GM18867 (cell line): ENCODE measurements around the gene ZNF343.
"Not testable (repeated sequence)": the region's sequence is repeated elsewhere in the genome, so short reads cannot be mapped to it uniquely, and the experiment has no call there.

Experiments used
- ATAC-seq: cut with Tn5 transposase; IDR thresholded peaks from one replicate; pipeline ENCODE4 v1.9.1; 2021; ENCODE audit warnings: mild to moderate bottlenecking, moderate library complexity; ENCODE audit not compliant: unreplicated experiment

The ZNF343 gene

GRCh38 chr20:2521369-2522305 is 12.9 kb upstream of the ZNF343 start:
- no peak for ATAC-seq

DNA sequence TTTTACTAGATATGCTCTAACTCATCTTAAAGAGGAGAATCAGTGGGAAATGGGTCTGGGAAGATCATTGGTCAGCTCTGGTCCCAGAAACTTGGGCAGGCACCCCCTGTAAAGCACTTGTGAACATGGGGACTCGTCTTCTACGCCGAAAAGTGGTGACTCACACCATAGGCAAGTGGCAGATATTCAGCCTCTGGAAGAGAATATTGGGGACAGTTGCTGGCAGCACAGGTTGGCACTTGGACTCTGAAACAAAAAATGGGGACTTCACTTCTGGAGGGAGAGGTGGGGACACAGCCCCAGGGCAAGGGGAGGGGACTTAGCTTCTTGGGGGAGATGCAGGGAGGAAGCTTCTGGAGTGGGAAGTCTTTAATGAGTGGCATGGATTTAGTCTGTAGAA is 11.9 kb upstream of the ZNF343 start:
- ATAC-seq = no peak

DNA sequence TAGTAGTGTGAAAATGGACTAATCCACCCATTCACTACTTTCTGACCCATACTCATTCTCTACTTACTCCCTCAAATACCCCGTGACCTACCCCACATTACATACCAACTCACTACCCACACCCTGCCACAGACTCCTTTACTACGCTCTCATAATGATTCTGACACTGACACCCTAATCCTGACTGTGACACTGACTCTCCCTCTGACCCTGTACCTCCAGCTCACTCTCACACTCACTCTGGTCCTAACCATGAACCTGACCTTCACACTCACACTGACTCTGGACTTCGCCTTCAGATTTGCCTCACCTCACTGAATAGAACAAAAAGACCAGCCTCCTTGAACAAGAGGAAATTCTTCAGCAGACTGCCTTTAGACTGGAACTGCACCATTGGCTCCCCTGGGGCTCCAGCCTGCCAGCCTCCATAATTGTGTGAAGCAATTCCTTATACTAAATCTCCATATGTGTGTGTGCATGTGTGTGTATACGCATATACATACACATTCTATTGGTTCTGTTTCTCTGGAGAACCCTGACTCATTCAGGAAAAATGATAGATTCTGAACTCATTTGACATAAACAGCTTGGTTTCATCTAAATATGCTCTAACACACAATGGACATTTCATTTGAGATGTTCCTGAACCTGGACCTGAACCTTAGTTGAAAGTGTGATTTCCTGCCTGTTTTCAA is 10.5 kb upstream of the ZNF343 start:
- ATAC-seq = no peak

DNA sequence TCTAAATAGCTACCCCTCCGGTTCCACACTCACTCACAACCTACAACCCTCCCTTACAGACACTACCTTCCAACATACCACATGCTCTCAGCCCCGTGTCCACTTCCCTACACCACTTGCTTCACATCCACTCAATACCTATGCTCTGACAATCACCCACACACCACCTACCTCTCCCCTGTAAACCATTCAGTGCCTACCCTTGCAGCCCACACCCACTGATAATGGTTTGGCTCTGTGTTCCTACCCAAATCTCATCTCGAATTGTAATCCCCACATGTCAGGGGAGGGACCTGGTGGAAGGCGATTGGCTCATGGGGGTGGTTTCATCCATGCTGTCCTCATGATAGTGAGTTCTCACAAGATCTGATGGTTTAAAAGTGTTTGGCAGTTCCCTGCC is 9.8 kb upstream of the ZNF343 start:
- ATAC-seq = no peak

DNA sequence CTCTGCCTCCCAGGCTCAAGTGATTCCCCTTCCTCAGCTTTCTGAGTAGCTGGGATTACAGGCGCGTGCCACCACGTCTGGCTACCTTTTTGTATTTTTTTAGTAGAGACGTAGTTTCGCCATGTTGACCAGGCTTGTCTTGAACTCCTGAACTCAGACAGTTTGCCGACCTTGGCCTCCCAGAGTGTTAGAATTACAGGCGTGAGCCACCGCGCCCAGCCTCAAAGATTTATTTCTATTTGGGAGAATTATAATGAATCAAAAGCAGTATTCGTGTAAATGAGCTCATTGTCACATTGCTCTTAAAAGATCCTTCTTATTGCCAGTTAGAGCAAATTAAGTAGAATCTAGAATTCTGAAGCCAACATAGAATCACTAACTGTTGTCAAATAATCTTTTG is 9.4 kb upstream of the ZNF343 start:
- ATAC-seq = no peak

- no peak for ATAC-seq
Observed at GRCh38 chr20:2516399-2516798, 7.7 kb upstream of the ZNF343 start.

GRCh38 chr20:2515203-2515602 is 6.5 kb upstream of the ZNF343 start:
- ATAC-seq = no peak

GRCh38 chr20:2509794-2510193 is 1.1 kb upstream of the ZNF343 start:
- ATAC-seq = no peak

- ATAC-seq = no peak
Observed at GRCh38 chr20:2509468-2509781, 710 bp upstream of the ZNF343 start.

- peak; percentile 16 for ATAC-seq
Observed at GRCh38 chr20:2507875-2508630, 662 bp downstream of the ZNF343 start.

DNA sequence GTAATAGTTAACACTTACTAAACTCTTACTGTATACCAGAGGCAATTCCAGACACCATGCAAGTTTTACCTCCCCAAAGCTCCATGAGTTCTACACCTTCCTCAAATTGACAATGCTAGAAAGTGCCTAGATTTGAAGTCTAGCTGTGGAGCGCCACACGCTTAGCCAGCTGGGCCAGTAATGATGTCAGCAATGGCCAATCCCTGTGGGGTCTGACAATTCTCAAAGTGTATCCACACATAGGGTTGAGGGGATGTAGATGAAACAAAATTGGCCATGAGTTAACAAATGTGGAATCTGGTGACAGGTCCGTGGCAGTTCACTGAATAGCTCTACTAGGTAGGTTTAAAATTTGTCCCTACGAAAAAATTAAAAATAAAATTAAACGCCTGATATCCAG is 1.3 kb downstream of the ZNF343 start:
- no peak for ATAC-seq

- ATAC-seq = not testable (repeated sequence)
Observed at GRCh38 chr20:2506426-2506825, 2.3 kb downstream of the ZNF343 start.

DNA sequence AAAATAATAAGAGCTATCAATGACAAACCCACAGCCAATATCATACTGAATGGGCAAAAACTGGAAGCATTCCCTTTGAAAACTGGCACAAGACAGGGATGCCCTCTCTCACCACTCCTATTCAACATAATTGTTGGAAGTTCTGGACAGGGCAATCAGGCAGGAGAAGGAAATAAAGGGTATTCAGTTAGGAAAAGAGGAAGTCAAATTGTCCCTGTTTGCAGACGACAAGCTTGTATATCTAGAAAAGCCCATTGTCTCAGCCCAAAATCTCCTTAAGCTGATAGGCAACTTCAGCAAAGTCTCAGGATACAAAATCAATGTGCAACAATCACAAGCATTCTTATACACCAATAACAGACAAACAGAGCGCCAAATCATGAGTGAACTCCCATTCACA is 3.9 kb downstream of the ZNF343 start:
- ATAC-seq = not testable (repeated sequence)

DNA sequence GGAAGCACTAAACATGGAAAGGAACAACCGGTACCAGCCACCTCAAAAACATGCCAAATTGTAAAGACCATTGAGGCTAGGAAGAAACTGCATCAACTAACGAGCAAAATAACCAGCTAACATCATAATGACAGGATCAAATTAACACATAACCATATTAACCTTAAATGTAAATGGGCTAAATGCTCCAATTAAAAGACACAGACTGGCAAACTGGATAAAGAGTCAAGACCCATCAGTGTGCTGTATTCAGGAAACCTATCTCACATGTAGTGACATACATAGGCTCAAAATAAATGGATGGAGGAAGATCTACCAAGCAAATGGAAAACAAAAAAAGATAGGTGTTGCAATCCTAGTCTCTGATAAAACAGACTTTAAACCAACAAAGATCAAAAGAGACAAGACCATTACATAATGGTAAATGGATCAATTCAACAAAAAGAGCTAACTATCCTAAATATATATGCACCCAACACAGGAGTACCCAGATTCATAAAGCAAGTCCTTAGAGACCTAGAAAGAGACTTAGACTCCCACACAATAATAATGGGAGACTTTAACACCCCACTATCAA is 5.8 kb downstream of the ZNF343 start:
- ATAC-seq = not testable (repeated sequence)

- no peak for ATAC-seq
Observed at GRCh38 chr20:2485661-2486060, 23.1 kb downstream of the ZNF343 start.

GRCh38 chr20:2485080-2485479 is 23.6 kb downstream of the ZNF343 start:
- no peak for ATAC-seq

- ATAC-seq = no peak
Observed at GRCh38 chr20:2483504-2483903, 25.2 kb downstream of the ZNF343 start.

- ATAC-seq = no peak
Observed at GRCh38 chr20:2480381-2480780, 28.3 kb downstream of the ZNF343 start.

GRCh38 chr20:2476742-2477615 is 31.7 kb downstream of the ZNF343 start:
- no peak for ATAC-seq
